CD4-positive, alpha-beta T cell treated with Interleukin-15 for 4 hours (primary cell): ENCODE measurements around the gene PFKFB1.

ENCODE experiments used
- DNase-seq: peaks from one replicate; pipeline ENCODE4 v3.0.0-alpha.2; 2020; ENCODE audit warnings: low spot score

PFKFB1 gene

DNA sequence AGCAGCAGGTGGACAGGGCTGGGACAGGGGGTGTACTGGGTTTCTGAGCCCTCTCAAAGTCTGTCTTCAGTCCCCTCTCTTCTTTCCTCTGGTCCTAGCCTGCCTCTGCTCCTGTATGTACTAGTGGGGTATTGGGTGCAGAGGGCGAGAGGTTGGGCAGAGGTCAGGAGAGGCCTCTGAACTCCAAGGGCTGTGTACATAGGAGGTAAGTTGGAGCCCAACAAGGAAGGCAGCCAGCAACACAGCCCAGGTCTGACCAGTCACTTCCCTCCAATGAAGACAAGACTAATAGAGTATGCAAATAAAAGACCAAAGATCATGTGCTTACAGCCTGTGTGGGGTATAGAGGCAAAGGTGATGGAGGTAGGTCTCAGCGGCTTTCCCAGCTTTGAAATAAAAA lies at the start of gene PFKFB1:
Gene PFKFB1 (minus strand): TSS at position 90 of the 400 bp plus-strand sequence. CDS start 181 bp downstream, outside the sequence.
- DNase-seq = no peak

DNA sequence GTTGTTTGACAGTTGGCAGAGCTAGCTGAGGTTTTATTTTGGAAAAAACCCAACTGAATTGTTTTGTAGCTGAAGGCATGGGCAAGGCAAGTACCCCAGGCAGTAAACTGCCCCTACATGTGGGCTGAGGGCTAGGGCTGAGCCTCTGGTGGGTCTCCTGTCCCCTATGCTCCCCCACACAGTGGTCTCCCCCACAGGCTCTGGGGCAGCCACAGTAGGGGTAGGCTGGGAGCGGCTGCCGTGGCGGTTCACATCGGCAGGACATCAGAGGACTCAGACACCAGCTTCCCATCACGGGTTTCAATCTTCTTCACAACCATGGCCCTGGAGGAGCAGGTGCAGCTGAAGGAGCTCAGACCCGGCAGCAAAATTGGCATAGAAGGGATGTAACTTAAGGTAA lies 47.5 kb upstream of the PFKFB1 start:
- no peak for DNase-seq

DNA sequence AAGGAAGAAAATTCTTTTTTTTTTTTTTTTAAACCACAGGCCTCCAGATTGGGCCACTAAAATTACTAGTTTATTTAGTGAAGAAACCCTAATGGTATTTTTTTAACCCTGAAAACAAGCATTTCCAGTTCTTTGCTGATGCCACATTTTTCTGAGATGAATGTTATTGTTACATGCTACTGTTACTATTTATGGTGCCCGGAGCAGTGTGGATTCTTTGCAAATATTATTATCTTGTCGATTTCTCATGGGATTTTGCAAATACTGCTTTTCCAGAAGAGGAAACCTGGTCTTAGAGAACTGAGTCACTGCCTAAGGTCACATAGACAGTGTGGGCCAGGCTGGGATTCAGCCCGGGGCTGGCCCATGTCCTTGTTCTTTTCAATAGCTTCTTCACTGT lies 45.5 kb upstream of the PFKFB1 start:
- no peak for DNase-seq

DNA sequence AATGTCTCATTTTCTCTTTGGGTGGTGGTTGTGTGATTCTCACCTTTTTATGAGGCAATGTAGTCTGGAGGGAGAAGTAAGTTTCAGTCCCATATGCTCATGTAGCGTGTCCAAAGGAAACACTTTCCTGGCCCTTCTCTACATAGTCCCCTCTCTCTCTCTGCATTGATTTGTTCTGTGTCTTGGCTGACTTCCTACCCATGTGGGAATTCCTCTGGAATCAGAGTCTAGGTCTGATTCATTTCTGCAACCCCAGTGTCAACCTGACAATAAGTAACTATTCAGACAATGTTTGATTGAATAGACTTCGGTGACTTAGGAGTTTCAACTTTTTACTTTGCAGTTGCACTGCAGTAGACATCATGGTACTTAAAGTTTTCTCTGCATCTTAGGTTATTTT lies 39.4 kb upstream of the PFKFB1 start:
- no peak for DNase-seq

DNA sequence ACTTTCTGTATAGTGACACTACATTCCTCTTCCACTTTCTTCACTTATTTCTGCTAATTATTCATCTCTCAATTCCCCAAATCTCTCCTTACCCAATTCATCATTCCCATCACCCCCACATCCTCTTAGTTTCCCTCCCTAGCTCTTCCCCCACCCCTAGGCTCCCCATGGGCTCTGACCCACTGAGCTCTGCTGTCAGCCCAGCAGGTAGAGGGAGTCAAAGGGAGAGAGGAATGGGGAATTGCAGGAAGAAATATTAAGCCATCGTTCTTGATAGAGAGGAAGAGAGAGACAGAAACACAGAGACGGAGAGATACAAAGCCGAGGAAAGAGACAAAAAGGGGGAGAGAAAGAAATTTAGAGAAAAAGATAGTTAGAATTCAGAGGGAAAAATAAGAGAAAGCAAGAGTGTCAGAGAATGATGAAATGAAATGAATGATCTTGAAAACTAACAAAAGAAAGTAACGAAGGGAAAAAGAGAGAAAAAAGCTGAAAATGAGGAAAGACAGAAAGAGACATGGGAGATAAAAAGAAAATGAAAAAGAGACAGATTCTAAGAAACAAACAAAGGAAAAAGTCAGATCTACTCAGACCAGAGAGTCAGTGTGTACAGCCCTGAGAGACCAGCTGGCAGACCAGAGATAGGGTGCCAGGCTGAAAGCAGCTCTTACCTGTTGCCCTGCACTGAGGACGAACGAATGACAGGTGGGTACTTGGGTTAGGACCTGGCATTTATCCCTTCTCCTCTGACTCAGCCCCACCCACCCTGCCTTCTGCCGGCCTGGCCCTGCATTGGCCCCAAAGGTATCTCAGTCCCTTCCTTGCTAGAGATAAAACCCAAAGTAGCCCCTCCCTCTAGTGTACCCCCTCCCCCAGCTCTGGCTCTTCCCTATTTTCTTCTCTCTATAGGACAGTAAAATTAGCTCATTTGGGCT lies 36.5 kb upstream of the PFKFB1 start, which contains the start of gene ALAS2:
Gene ALAS2 (minus strand): TSS at position 707 of the 935 bp plus-strand sequence. CDS start 4,977 bp downstream, outside the sequence.
- DNase-seq = no peak

DNA sequence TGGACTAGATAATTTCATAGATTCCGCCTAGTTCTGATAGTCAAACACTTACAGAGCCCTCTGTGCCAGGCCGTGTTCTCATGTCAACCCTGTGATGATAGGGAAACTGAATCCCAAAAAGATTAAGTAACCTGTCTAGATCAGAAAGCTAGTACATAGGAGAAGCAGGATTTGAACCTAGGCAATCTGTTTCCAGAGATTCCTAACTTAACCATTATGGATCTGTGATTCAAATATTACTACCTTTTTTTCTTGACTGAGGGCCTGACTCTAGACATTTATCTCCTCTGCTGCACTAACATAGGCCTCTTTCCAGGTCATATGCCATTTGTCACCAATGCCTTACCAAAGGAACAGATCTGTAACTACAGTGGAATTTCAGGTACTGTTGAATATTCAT lies 35.3 kb upstream of the PFKFB1 start:
- no peak for DNase-seq

DNA sequence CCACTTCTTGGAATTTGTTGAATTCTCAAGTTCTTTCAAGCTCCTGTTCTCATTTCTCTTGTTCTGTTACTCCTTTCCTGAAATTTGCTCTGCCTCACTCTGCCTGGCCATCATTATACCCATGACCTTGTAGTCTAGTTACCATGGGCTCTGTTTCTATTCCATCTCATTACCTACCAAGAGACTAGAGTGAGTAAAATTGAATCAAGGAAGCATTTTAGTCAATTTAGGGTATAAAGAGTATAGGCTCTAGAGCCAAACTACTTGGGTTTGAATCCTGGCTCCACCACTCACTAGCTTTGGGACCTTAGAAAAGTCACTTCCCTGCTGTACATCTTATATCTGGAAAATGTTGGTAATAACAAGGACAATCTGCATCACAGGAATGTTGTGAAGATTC lies 34.6 kb upstream of the PFKFB1 start:
- DNase-seq = no peak

DNA sequence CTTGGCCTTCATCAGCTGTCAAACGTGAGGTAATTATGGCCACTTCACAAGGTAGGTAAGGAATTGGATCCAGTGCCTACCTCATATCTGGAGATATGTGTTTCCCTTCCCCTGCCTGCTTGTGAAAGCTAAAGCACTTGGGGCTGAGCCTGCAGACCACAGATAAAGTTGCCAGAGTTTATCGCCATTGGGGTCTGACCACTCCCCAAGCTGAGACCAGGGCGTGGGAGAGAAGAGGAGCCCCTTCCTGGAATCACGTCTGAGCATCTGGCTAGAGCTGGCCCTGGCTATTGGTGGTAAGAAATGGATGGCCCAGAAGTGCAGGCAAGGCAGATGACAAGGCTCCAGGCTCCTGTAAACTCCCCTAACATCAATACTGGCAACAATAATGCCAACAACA lies 34.1 kb upstream of the PFKFB1 start:
- DNase-seq = no peak

DNA sequence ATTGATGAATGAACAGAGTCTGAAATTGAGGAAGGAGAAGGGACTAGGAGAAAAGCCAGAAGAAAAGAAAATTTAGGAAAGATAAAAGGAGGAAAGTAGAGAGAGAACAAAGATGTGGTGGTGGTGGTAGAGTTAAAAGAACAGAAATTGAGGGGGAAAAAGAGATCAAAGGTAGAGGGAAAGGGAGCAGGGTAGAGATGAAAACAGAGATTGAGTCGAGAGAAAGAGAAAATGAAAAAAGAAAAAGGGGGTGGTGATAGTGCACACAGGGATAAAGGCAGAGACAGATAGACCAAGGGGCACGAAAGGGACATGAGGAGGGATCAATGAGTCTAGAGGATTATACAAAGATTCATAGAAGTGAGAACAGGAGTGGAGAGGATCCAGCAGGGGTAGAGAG lies 32.9 kb upstream of the PFKFB1 start:
- DNase-seq = no peak

DNA sequence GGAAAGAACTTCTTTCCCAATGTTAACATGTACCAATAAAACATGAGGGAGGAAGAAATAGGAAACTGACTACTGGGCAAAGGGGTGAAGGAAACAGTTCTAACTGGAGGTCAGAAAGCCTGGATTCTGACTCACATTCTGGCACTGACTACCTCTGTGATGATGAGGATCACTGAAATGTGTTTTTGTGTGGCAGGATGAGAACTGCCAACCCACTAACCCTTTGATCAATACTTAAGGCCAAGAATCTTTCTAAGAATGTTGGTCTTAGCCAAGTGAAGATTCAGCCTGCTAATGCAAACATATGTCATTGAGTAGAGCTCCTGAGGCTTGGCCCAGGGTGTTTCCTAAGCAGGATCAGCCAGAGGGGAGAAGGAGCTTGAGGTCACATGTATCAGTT lies 32.2 kb upstream of the PFKFB1 start:
- DNase-seq = no peak

DNA sequence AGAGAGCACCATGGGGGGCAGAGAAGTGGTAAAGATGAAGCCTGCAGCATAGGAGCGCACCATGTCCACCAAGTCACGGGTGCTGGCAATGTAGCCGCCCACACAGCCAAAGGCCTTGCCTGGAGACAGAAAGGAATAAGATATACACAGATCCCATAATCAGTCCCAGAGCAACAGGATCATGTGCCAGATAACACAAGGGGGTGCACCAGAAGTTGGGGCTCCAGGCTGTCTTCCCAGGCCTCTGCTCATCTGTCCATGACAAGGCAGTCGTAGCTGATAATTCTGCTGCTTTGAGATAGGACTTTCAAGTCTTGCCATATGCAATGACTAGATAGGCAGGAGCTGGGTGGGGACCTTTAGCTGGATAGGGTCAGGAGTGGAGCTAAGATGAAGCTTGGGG lies 20.9 kb upstream of the PFKFB1 start:
- DNase-seq = no peak

DNA sequence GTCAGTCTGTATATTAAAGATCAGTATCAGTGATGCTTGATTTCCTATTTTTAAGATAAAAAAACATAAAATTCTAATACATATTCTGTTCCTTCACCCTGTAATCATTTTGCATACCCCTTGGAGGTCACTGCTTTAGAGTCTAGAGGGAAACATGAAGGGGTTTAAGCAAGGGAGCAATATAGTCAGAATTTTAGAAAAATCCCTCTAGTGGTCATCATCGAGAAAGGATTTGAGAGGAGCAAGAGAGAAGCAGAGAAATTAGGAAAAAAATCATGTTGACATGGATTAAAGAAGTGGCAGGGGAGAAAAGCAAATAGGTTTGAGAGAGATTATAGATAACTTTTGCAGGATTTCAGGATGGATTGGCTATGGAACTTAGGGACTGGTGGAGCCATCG lies 17.3 kb upstream of the PFKFB1 start:
- no peak for DNase-seq

DNA sequence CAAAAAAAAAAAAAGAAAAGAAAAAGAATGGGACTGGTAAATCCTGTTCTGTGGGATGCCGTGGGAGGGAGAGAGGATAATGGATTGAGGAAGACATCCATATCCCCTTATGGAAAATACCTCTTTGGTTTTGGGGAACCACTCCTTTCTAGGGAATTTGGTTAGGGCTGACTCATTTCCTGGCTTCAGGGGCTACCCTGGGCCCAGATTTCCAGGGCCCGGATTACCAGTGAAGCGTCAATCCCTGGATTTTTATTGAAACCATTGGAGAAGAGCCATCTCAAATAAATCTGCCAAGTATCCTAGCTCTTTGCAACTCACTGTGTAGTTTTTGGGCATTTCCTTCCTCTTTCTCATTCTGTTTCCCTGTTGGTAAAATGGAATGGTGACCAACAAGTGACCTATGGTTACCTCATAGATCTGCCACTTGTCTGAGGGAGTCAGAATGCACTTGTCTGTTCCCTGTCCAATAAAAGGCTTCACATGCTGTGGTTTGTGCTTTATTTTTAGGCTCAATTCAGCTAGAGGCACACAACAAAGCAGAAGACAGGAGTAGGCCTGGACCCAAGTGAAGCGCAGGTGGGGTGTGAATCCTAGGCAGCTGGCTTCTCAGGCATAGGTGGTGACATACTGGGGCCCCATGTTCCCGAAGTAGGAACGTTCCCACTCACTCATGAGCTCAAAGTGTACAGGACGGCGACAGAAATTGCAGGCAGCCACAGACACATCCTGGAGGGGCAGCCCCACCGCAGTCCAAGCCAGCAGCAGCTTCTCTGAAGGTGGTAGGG lies 14.8 kb upstream of the PFKFB1 start:
- DNase-seq = no peak

DNA sequence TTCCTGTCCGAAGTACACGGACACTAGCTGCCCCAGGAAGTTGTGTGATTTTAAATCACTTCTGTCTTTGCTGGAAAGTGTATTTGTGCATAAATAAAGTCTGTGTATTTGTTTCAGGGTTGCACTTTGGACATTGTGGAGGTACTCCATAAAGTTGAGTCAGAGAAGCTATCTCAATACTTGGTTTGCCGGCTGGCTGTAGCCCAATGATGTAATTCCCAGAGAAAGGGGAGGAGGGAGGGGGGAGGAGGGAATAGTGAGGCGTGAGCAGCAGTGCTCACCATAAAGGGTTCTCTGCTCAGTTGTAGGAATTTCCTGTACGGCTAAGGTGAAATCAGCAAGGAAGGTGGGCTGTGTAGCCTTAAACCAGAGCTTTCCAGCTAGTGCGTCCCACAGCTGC lies 13.7 kb upstream of the PFKFB1 start:
- no peak for DNase-seq

DNA sequence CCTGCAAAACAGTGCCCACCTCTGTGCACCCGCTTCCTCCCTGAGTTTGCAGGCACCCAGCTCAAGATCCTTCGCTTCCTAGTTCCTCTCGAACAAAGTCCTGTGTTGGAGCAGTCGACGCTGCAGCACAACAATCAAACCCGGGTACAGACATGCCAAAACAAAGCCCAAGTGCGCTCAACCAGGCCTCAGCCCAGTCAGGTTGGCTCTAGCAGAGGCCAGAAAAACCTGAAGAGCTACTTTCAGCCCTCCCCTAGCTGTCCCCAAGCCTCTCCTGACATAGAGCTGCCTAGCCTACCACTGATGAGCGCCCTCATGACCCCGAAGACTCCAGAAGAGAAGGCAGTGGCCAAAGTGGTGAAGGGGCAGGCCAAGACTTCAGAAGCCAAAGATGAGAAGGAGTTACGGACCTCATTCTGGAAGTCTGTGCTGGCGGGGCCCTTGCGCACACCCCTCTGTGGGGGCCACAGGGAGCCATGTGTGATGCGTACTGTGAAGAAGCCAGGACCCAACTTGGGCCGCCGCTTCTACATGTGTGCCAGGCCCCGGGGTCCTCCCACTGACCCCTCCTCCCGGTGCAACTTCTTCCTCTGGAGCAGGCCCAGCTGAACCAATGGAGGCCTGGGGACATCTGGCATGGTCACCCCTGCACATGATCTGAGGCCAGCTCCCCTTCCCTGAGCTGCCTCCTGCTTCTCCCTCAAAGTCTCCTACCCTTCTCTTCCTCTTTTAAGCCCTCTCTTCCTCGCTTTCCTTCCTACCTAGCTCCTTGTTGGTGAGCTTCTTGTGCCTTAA lies 13.0 kb upstream of the PFKFB1 start:
- no peak for DNase-seq

DNA sequence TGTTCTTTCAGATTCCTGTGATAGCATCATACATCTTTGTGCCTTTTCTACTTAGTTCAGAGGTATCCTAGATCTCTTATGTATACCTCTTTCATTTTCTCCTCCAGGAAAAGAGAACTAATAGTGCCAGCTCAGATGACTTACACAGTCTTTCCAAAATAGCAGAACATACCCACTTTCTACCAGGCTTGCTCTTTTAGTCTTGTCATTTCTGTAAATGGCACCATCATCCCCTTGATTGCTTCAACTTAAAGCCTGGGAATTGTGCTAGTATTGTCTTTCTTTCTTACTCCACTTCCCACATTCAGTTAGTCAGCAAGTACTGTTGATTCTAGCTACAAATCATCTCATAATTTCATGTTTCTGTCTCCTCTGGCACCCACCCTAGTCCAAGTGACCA lies 11.3 kb upstream of the PFKFB1 start:
- no peak for DNase-seq

DNA sequence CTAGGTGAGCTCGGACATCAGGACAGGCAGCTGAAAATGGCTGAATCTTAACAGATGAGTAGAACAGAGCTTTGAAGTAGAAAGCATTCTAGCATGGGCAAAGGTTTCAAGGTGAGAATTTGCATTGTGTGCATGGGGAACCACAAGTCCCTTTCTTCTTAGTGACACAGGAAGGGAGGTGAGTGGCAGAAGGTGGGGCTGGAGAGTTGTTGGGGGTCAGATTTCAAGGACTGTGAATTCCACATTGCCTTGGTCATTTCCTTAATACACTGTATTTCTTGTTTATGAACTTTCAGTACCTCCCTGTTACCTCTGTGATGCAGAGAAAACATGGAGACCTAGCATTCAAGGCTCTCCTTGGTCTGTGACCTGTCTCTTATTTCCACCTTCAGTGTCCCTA lies 10.2 kb upstream of the PFKFB1 start:
- DNase-seq = no peak

DNA sequence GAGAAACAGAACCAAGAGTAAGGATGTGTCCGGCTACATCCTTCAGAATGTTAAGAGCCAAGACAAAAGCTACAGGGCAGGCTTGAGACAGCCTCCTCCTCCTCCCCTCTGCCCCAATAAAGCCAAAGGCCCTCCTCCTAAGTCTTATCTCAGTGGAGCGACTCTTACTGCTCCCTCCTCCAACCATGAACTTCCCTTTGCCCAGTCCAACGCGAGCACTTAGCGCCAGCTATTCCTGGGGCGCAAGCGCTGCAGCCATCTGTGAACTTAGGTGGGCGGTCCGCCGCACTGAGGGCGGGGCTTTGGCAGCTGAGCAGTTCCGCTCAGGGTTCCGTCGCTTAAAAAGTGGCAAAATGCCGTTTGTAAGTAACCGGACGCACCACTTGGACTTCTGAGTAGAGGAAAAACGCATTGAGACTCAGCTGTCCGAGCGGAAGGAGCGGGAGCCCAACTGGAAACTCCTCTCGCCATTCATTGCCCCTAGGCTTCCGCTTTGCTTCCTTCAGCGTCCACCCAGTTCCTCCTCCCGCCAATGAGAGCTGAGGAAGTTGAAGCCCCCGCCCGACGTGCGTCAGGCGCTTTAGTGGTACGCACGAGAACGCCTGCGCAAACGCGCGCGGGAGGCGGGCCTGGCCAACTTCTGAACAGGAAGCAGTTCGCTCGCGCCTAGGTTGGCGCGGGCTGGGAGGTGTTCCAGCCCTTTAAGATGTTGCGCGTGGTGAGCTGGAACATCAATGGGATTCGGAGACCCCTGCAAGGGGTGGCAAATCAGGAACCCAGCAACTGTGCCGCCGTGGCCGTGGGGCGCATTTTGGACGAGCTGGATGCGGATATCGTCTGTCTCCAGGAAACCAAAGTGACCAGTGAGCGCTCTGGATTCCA lies 6.0 kb upstream of the PFKFB1 start, which contains the start of gene APEX2:
Gene APEX2 (plus strand): TSS at position 647 of the 882 bp plus-strand sequence. CDS start 60 bp downstream, at position 707.
- DNase-seq = peak; percentile 84

DNA sequence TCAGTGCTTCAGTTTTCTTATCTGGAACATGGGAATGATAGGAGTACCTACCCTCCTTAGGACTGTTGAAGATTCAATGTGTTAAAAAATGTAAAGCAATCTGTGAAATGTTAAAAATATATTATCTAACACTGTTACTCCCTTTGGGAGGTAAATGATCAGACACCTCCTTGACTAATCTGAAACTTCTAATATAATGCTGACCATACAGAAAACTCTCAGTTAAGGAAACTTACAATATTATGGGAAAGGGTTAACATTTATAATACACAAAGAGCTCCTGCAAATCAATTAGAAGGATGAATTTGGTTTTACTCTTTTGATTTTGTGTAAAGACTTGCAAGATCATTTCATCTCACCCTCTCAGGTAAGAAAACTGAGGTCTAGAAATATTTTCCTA lies 1.6 kb upstream of the PFKFB1 start:
- no peak for DNase-seq

DNA sequence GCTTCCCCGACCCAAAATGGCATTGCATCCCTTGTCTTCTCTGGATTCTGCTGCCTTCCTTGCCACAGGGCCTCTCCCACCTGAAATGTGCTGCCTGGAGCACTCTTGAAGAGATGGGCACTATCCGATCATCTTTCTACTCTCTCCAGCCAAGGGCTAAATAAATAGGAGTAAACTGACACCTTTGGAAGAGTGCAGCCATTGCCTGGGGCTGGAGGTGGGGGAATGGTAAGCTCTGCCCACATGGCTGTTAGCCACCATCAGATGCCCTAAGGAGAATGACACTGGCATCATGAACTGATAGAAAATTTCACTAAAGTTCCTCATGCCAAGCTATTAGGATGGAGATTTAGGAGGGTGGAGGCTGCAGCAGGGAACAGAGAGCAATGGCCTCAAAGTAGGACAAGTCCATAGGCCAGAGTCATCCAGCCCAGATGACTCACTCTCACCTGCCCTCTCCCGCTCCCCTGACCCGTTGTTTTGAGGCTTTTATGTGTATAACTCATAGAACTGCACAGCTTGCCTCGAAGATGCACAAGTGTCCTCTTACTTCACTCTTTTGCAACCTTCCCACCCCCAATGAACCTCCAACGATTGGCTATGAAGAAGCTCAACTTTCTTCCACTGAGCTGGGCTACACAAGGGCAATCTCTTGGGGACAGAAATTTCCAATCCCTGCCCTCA lies 822 bp upstream of the PFKFB1 start:
- no peak for DNase-seq
